ENCODE results near the gene RMND1.

DNA sequence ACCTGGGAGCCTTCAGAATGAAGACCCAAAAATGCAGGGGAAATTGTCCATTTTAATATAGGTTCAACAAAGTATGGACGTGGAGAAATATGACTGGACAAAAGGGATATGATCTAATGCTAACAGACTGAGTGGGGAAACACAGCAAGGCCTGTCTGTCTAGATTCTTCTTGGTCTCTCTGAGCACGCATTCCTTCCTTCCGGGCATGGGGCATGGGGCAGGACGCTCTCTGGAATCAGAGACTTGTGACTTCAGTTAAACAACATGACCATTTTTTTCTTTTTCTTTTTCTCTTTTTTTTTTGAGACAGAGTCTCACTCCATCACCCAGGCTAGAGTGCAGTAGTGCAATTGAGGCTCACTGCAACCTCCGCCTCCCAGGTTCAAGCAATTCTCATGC is 92.4 kb downstream of the RMND1 start:
- TF ChIP-seq, protein P1, sequence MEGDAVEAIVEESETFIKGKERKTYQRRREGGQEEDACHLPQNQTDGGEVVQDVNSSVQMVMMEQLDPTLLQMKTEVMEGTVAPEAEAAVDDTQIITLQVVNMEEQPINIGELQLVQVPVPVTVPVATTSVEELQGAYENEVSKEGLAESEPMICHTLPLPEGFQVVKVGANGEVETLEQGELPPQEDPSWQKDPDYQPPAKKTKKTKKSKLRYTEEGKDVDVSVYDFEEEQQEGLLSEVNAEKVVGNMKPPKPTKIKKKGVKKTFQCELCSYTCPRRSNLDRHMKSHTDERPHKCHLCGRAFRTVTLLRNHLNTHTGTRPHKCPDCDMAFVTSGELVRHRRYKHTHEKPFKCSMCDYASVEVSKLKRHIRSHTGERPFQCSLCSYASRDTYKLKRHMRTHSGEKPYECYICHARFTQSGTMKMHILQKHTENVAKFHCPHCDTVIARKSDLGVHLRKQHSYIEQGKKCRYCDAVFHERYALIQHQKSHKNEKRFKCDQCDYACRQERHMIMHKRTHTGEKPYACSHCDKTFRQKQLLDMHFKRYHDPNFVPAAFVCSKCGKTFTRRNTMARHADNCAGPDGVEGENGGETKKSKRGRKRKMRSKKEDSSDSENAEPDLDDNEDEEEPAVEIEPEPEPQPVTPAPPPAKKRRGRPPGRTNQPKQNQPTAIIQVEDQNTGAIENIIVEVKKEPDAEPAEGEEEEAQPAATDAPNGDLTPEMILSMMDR (conservative IDR thresholded peaks at IDR 0.05), result no peak
- no peak for TF ChIP-seq EZH2 (IDR thresholded peaks at IDR 0.05; ENCODE audit: low read depth)

All from PC-9 (cell line).